Body of pancreas (tissue), 4 donors: ENCODE data around the gene TOR2A.

ENCODE experiments used
- POLR2A ChIP-seq, 3 donors: fragments of 450-650 bp; IDR thresholded peaks; one replicate each; pipeline ENCODE4 v1.6.1; 2016; ENCODE audit warnings: antibody characterized with exemption in 3 of 3, mild to moderate bottlenecking in 2 of 3
- TF ChIP-seq, protein P1 (sequence below), 7 experiments: fragments of 450-650 bp in 4 of 7; fragments of 200-600 bp in 3 of 7; sonication (generic) in 3 of 7; IDR thresholded peaks; one replicate each; pipeline ENCODE4 v1.5.1; 2016 to 2019; ENCODE audit warnings: antibody characterized with exemption in 7 of 7

DNA sequence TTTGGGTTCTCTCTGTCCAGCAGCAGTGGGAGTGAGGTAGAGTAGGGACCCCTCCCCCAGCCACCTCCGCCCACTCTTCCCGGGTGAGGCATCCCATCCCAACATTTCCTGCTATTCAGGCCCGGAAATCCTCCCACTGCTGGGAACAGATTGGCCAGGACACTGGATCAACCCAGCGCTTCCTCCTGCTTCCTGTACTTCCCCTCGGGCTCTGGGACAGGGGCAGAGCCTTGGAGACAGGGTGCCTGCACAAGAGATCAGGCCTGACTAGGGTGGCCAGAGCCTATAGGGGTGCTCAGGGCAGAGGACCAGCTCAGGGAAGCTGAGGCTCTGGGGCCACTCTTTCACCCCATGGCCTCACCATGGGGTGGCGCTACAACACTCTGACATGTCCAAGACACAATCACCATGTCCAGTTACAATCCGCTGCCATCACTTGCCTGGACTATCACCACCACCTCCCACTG, 28.9 kb upstream of the TOR2A start:
- TF ChIP-seq, protein P1, sequence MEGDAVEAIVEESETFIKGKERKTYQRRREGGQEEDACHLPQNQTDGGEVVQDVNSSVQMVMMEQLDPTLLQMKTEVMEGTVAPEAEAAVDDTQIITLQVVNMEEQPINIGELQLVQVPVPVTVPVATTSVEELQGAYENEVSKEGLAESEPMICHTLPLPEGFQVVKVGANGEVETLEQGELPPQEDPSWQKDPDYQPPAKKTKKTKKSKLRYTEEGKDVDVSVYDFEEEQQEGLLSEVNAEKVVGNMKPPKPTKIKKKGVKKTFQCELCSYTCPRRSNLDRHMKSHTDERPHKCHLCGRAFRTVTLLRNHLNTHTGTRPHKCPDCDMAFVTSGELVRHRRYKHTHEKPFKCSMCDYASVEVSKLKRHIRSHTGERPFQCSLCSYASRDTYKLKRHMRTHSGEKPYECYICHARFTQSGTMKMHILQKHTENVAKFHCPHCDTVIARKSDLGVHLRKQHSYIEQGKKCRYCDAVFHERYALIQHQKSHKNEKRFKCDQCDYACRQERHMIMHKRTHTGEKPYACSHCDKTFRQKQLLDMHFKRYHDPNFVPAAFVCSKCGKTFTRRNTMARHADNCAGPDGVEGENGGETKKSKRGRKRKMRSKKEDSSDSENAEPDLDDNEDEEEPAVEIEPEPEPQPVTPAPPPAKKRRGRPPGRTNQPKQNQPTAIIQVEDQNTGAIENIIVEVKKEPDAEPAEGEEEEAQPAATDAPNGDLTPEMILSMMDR (IDR thresholded peaks at IDR 0.05) = peak in 6 of 7 experiments; percentile 10 to 49 (median 39)
- TF ChIP-seq POLR2A (IDR thresholded peaks at IDR 0.05) = peak in 2 of 3 donors; percentile 11 to 23
